HEK293 (cell line): ENCODE measurements around the gene ASTN2.

Experiments used
- CTCF ChIA-PET: fragments of 350-600 bp; formaldehyde crosslinking; extraction: SDS; loops from one replicate; lab custom pipeline; 2021; ENCODE audit warnings: antibody characterized with exemption; lab: Yijun Ruan, JAX
- POLR2A ChIA-PET: fragments of 300-600 bp; formaldehyde crosslinking; extraction: SDS; loops from one replicate; lab custom pipeline; 2020; ENCODE audit warnings: antibody characterized with exemption, inconsistent platforms; lab: Yijun Ruan, JAX
- H3K27ac ChIP-seq: fragments of 200-500 bp; sonication (Bioruptor generic); 2 replicates; pipeline ENCODE4 v1.5.1; 2014; ENCODE audit warnings: low read depth, low read length, control low read depth, inconsistent platforms; ENCODE audit errors: extremely low read depth
- H3K36me3 ChIP-seq, 2 experiments: fragments of 200-500 bp in 1 of 2; sonication (Bioruptor generic) in 1 of 2; 1 replicate in 1 of 2; 2 replicates in 1 of 2; pipeline ENCODE4 v1.5.1; 2014 to 2017; ENCODE audit warnings: inconsistent platforms in 2 of 2, low read length in 2 of 2; ENCODE audit not compliant: control insufficient read depth in 2 of 2, insufficient read depth in 1 of 2
- H3K4me1 ChIP-seq: fragments of 200-500 bp; sonication (Bioruptor generic); 2 replicates; pipeline ENCODE4 v1.5.1; 2014; ENCODE audit warnings: mild to moderate bottlenecking, low read length, inconsistent platforms; ENCODE audit not compliant: control insufficient read depth, insufficient read depth
- H3K4me3 ChIP-seq: 2 replicates; pipeline ENCODE4 v1.5.1; 2011; ENCODE audit warnings: low read depth, mild to moderate bottlenecking, control low read depth, low read length, moderate library complexity
- H3K9me3 ChIP-seq: fragments of 200-500 bp; sonication (Bioruptor generic); 2 replicates; pipeline ENCODE4 v1.5.1; 2014; ENCODE audit warnings: low read depth, low read length, inconsistent platforms; ENCODE audit not compliant: control insufficient read depth, insufficient read depth
- FEZF1 ChIP-seq: fragments of 450-650 bp; formaldehyde crosslinking; IDR thresholded peaks from 2 replicates; pipeline ENCODE4 v1.5.1; 2016; ENCODE audit warnings: missing biosample characterization, missing genetic modification characterization
- KLF7 ChIP-seq: fragments of 450-650 bp; formaldehyde crosslinking; IDR thresholded peaks from 2 replicates; pipeline ENCODE4 v1.5.1; 2016; ENCODE audit warnings: missing biosample characterization, missing genetic modification characterization, borderline replicate concordance
- SCRT1 ChIP-seq: fragments of 450-650 bp; formaldehyde crosslinking; IDR thresholded peaks from 2 replicates; pipeline ENCODE4 v1.5.1; 2016; ENCODE audit warnings: missing biosample characterization, missing genetic modification characterization, borderline replicate concordance
- YY2 ChIP-seq: fragments of 450-650 bp; formaldehyde crosslinking; IDR thresholded peaks from 2 replicates; pipeline ENCODE4 v1.5.1; 2016; ENCODE audit warnings: missing biosample characterization, missing genetic modification characterization
- ZBTB21 ChIP-seq: fragments of 450-650 bp; formaldehyde crosslinking; IDR thresholded peaks from 2 replicates; pipeline ENCODE4 v1.5.1; 2017; ENCODE audit warnings: missing biosample characterization, missing genetic modification characterization
- ZBTB8A ChIP-seq: fragments of 450-650 bp; formaldehyde crosslinking; IDR thresholded peaks from 2 replicates; pipeline ENCODE4 v1.5.1; 2016; ENCODE audit warnings: missing biosample characterization, missing genetic modification characterization
- ZNF112 ChIP-seq: fragments of 450-650 bp; formaldehyde crosslinking; IDR thresholded peaks from 2 replicates; pipeline ENCODE4 v1.5.0; 2017; ENCODE audit warnings: missing biosample characterization, missing genetic modification characterization
- ZNF2 ChIP-seq: fragments of 450-650 bp; formaldehyde crosslinking; IDR thresholded peaks from 2 replicates; pipeline ENCODE4 v1.5.1; 2016; ENCODE audit warnings: missing biosample characterization, missing genetic modification characterization
- ZNF280D ChIP-seq: fragments of 450-650 bp; formaldehyde crosslinking; IDR thresholded peaks from 2 replicates; pipeline ENCODE4 v1.5.1; 2016; ENCODE audit warnings: missing biosample characterization, missing genetic modification characterization
- ZNF324 ChIP-seq: fragments of 450-650 bp; formaldehyde crosslinking; IDR thresholded peaks from 2 replicates; pipeline ENCODE4 v1.5.1; 2016; ENCODE audit warnings: missing biosample characterization, missing genetic modification characterization
- ZNF362 ChIP-seq: fragments of 450-650 bp; formaldehyde crosslinking; IDR thresholded peaks from 2 replicates; pipeline ENCODE4 v1.5.1; 2016; ENCODE audit warnings: missing biosample characterization, missing genetic modification characterization
- ZNF394 ChIP-seq: fragments of 450-650 bp; formaldehyde crosslinking; IDR thresholded peaks from 2 replicates; pipeline ENCODE4 v1.5.1; 2016; ENCODE audit warnings: missing biosample characterization, missing genetic modification characterization, mild to moderate bottlenecking, moderate library complexity, borderline replicate concordance
- ZNF398 ChIP-seq: fragments of 450-650 bp; formaldehyde crosslinking; IDR thresholded peaks from 2 replicates; pipeline ENCODE4 v1.5.1; 2017; ENCODE audit warnings: missing biosample characterization, missing genetic modification characterization
- ZNF423 ChIP-seq: fragments of 450-650 bp; formaldehyde crosslinking; IDR thresholded peaks from 2 replicates; pipeline ENCODE4 v1.5.1; 2016; ENCODE audit warnings: missing biosample characterization, missing genetic modification characterization
- ZNF624 ChIP-seq: fragments of 450-650 bp; formaldehyde crosslinking; IDR thresholded peaks from 2 replicates; pipeline ENCODE4 v1.5.1; 2017; ENCODE audit warnings: missing biosample characterization, missing genetic modification characterization
- ZNF76 ChIP-seq: fragments of 450-650 bp; formaldehyde crosslinking; IDR thresholded peaks from 2 replicates; pipeline ENCODE4; 2016; ENCODE audit warnings: low read depth, missing biosample characterization, missing genetic modification characterization, borderline replicate concordance
- ZNF837 ChIP-seq: fragments of 450-650 bp; formaldehyde crosslinking; IDR thresholded peaks from 2 replicates; pipeline ENCODE4 v1.5.1; 2016; ENCODE audit warnings: missing biosample characterization, missing genetic modification characterization
- ZSCAN4 ChIP-seq: fragments of 450-650 bp; formaldehyde crosslinking; IDR thresholded peaks from 2 replicates; pipeline ENCODE4 v1.5.1; 2017; ENCODE audit warnings: missing biosample characterization, missing genetic modification characterization
- ZXDB ChIP-seq: fragments of 450-650 bp; formaldehyde crosslinking; IDR thresholded peaks from 2 replicates; pipeline ENCODE4 v1.5.1; 2016; ENCODE audit warnings: missing biosample characterization, missing genetic modification characterization

The ASTN2 gene

GRCh38 chr9:116712781-116713180 lies 702.1 kb downstream of the ASTN2 start:
- no peak overlapping the region for H3K27ac ChIP-seq
- CTCF ChIA-PET = no interaction called here
- POLR2A ChIA-PET = no interaction called here
- no peaks in the 10 kb centered on the region for H3K9me3 ChIP-seq
- no peak overlapping the region for H3K4me3 ChIP-seq
- no peaks in the 10 kb centered on the region for H3K36me3 ChIP-seq
- no peaks in the 10 kb centered on the region for H3K4me1 ChIP-seq
- TF ChIP-seq FEZF1 = no peak
- TF ChIP-seq ZBTB8A (tag by site-specific recombination) = no peak
- TF ChIP-seq ZNF394 = no peak
- no peak for TF ChIP-seq ZXDB (tag by site-specific recombination)
- TF ChIP-seq ZNF837 = no peak
- no peak for TF ChIP-seq ZNF624 (tag by site-specific recombination)
- TF ChIP-seq ZNF76 (tag by site-specific recombination) = no peak
- TF ChIP-seq ZBTB21 = no peak
- TF ChIP-seq SCRT1 = no peak
- no peak for TF ChIP-seq ZNF398 (tag by site-specific recombination)
- no peak for TF ChIP-seq ZNF280D (tag by site-specific recombination)
- no peak for TF ChIP-seq ZNF112 (tag by site-specific recombination)
- TF ChIP-seq ZNF423 (tag by site-specific recombination) = no peak
- no peak for TF ChIP-seq ZNF362 (tag by site-specific recombination)
- TF ChIP-seq KLF7 (tag by site-specific recombination) = no peak
- no peak for TF ChIP-seq ZNF2 (tag by site-specific recombination)
- no peak for TF ChIP-seq ZSCAN4
- TF ChIP-seq YY2 = no peak
- no peak for TF ChIP-seq ZNF324 (tag by site-specific recombination)
- TF ChIP-seq, all 188 proteins: peak for 0
